ENCODE results near the gene NIPBL.

Gene NIPBL

DNA sequence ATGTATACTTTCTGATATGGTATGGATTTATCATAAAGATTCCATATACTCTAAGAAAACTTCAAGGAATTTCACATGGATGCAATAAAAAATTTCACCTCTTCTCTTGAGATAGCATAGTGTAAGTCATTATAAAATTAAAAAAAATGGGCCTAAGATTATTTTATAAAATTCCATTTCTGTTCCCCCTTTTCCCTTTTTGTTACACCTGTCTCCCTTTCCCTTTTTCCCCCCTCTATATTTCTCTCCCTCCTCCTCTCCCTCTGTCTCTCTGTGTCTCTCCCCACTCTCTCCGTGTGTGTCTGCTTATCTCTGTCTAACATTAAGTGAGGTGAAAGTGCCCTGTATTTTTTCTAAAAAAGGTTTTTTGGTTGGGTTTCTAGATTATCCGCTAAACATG lies 180.2 kb downstream of the NIPBL start:
- Histone ChIP-seq H3K9me2 (replicated peaks; ENCODE audit: insufficient read depth, low read length) (no peaks in the 10 kb centered on the region), H3K27ac (ENCODE audit: low read depth, low read length) (no peak overlapping the region), H3K9me3 (ENCODE audit: insufficient read depth, low read length) (no peaks in the 10 kb centered on the region), H4K20me1 (ENCODE audit: low read depth, low read length) (no peaks in the 10 kb centered on the region), H3K4me3 (ENCODE audit: insufficient read depth, low read length, poor library complexity, severe bottlenecking) (no peak overlapping the region), H3F3A (ENCODE audit: insufficient read depth) (no peaks in the 10 kb centered on the region), H2AFZ (ENCODE audit: low read depth, low read length, severe bottlenecking) (no peak overlapping the region), H3K36me3 (ENCODE audit: low read length) (peaks cover 40% of the 10 kb centered on the region), H3K79me2 (ENCODE audit: insufficient read depth, low read length) (no peaks in the 10 kb centered on the region), H3K4me2 (ENCODE audit: low read depth, low read length, poor library complexity, severe bottlenecking) (no peak overlapping the region), H3K9ac (ENCODE audit: low read length) (no peak overlapping the region), H3K27me3 (ENCODE audit: low read length) (no peaks in the 10 kb centered on the region)
- no peak for TF ChIP-seq CTCF (IDR thresholded peaks at IDR 0.05; ENCODE audit: insufficient read depth, low read length, poor library complexity, severe bottlenecking)
- no peak for TF ChIP-seq EZH2phosphoT487 (conservative IDR thresholded peaks at IDR 0.05; ENCODE audit: low read length)

DNA sequence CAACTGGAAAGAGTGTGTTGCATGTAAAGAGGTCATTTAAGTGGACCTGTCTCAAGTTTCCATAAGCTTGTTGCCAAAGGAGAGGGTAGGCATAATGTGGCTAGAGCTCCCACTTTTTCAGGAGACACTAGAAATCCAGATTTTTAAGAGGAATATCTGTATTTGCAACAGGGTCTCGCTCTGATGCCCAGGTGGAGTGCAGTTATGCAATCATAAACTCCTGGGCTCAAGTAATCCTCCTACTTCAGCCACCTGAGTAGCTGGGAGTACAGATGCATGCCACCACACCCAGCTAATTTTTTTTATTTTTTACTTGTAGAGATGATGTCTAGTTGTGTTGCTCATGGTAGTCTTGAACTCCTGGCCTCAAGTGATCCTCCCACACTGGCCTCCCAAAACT lies 183.5 kb downstream of the NIPBL start:
- H3F3A ChIP-seq (ENCODE audit: insufficient read depth) = no peaks in the 10 kb centered on the region
- no peaks in the 10 kb centered on the region for H3K9me3 ChIP-seq (ENCODE audit: insufficient read depth, low read length)
- no peaks in the 10 kb centered on the region for H3K9me2 ChIP-seq (replicated peaks; ENCODE audit: insufficient read depth, low read length)
- H3K4me3 ChIP-seq (ENCODE audit: insufficient read depth, low read length, poor library complexity, severe bottlenecking) = no peak overlapping the region
- peaks cover 31% of the 10 kb centered on the region for H3K36me3 ChIP-seq (ENCODE audit: low read length)
- no peak overlapping the region for H3K27ac ChIP-seq (ENCODE audit: low read depth, low read length)
- no peak for TF ChIP-seq CTCF (IDR thresholded peaks at IDR 0.05; ENCODE audit: insufficient read depth, low read length, poor library complexity, severe bottlenecking)
- no peak for TF ChIP-seq EZH2phosphoT487 (conservative IDR thresholded peaks at IDR 0.05; ENCODE audit: low read length)
- H3K27me3 ChIP-seq (ENCODE audit: low read length) = no peaks in the 10 kb centered on the region
- no peaks in the 10 kb centered on the region for H4K20me1 ChIP-seq (ENCODE audit: low read depth, low read length)
- no peak overlapping the region for H3K4me2 ChIP-seq (ENCODE audit: low read depth, low read length, poor library complexity, severe bottlenecking)
- no peak overlapping the region for H3K9ac ChIP-seq (ENCODE audit: low read length)
- H3K79me2 ChIP-seq (ENCODE audit: insufficient read depth, low read length) = no peaks in the 10 kb centered on the region
- no peak overlapping the region for H2AFZ ChIP-seq (ENCODE audit: low read depth, low read length, severe bottlenecking)

- no peak overlapping the region for H3K9ac ChIP-seq (ENCODE audit: low read length)
- no peak overlapping the region for H3K4me2 ChIP-seq (ENCODE audit: low read depth, low read length, poor library complexity, severe bottlenecking)
- no peak for TF ChIP-seq EZH2phosphoT487 (conservative IDR thresholded peaks at IDR 0.05; ENCODE audit: low read length)
- no peak for TF ChIP-seq CTCF (IDR thresholded peaks at IDR 0.05; ENCODE audit: insufficient read depth, low read length, poor library complexity, severe bottlenecking)
- no peaks in the 10 kb centered on the region for H4K20me1 ChIP-seq (ENCODE audit: low read depth, low read length)
- H3F3A ChIP-seq (ENCODE audit: insufficient read depth) = no peaks in the 10 kb centered on the region; the same call in 1 of the 2 replicates
- H2AFZ ChIP-seq (ENCODE audit: low read depth, low read length, severe bottlenecking) = no peak overlapping the region
- H3K9me2 ChIP-seq (replicated peaks; ENCODE audit: insufficient read depth, low read length) = no peaks in the 10 kb centered on the region
- no peak overlapping the region for H3K4me3 ChIP-seq (ENCODE audit: insufficient read depth, low read length, poor library complexity, severe bottlenecking)
- no peaks in the 10 kb centered on the region for H3K79me2 ChIP-seq (ENCODE audit: insufficient read depth, low read length)
- no peaks in the 10 kb centered on the region for H3K27me3 ChIP-seq (ENCODE audit: low read length)
- peaks cover 25% of the 10 kb centered on the region; the same call in 1 of the 2 replicates for H3K36me3 ChIP-seq (ENCODE audit: low read length)
- no peak overlapping the region for H3K27ac ChIP-seq (ENCODE audit: low read depth, low read length)
- no peaks in the 10 kb centered on the region for H3K9me3 ChIP-seq (ENCODE audit: insufficient read depth, low read length)
These were observed 187.2 kb downstream of the NIPBL start for GRCh38 chr5:37063739-37064138.

All from SU-DHL-6 (cell line).